GM23338 (cell line): ENCODE results near the gene EXOC5. TPM values are rescaled to one million over a fixed set of nuclear protein-coding genes. Genes with fewer than 3 reads are reported as not detected.

Experiments
- ATAC-seq: fragments of 200-7000 bp; cut with Tn5 transposase; 3 replicates; pipeline ENCODE4 v1.9.1; 2020
- DNase-seq: peaks from one replicate; pipeline ENCODE4 v3.0.0-alpha.2; 2015; ENCODE audit warnings: low spot score
- H2AFZ ChIP-seq: fragments of 200-600 bp; sonication (generic); 2 replicates; pipeline ENCODE4 v1.8.0; 2016; ENCODE audit warnings: antibody characterized with exemption, mild to moderate bottlenecking, moderate library complexity
- H3F3A ChIP-seq: fragments of 200-600 bp; sonication (generic); replicated peaks from 2 replicates; pipeline ENCODE4 v1.8.0; 2017; ENCODE audit warnings: antibody characterized with exemption, mixed run types, low read depth
- H3K27ac ChIP-seq: fragments of 200-600 bp; sonication (generic); 2 replicates; pipeline ENCODE4 v1.6.1; 2016; ENCODE audit warnings: low read depth
- H3K27me3 ChIP-seq: fragments of 200-600 bp; sonication (generic); 2 replicates; pipeline ENCODE4 v1.8.0; 2016; ENCODE audit warnings: mild to moderate bottlenecking, mixed run types, moderate library complexity; ENCODE audit not compliant: insufficient read depth
- H3K36me3 ChIP-seq: fragments of 200-600 bp; sonication (generic); 2 replicates; pipeline ENCODE4 v1.8.0; 2016; ENCODE audit warnings: mild to moderate bottlenecking; ENCODE audit not compliant: insufficient read depth
- H3K4me1 ChIP-seq: fragments of 200-600 bp; sonication (generic); 2 replicates; pipeline ENCODE4 v1.8.0; 2016; ENCODE audit warnings: mild to moderate bottlenecking, moderate library complexity; ENCODE audit not compliant: insufficient read depth
- H3K4me2 ChIP-seq: fragments of 200-600 bp; sonication (generic); 2 replicates; pipeline ENCODE4 v1.7.1; 2017; ENCODE audit warnings: mixed run types
- H3K4me3 ChIP-seq: fragments of 200-600 bp; sonication (generic); 2 replicates; pipeline ENCODE4 v1.6.1; 2016; ENCODE audit warnings: mixed run types
- H3K79me2 ChIP-seq: fragments of 200-600 bp; sonication (generic); replicated peaks from 2 replicates; pipeline ENCODE4 v1.8.0; 2017; ENCODE audit warnings: mild to moderate bottlenecking; ENCODE audit not compliant: insufficient read depth
- H3K9me2 ChIP-seq: fragments of 200-600 bp; sonication (generic); 2 replicates; pipeline ENCODE4 v1.8.0; 2017; ENCODE audit not compliant: insufficient read depth
- H4K20me1 ChIP-seq: fragments of 200-600 bp; sonication (generic); replicated peaks from 2 replicates; pipeline ENCODE4 v1.8.0; 2017; ENCODE audit warnings: mild to moderate bottlenecking; ENCODE audit not compliant: insufficient read depth
- H3K27ac Mint-ChIP-seq: 2 replicates; pipeline ENCODE4 v1.8.0; 2020; ENCODE audit warnings: inconsistent platforms, mild to moderate bottlenecking, moderate library complexity, mixed read lengths
- H3K27me3 Mint-ChIP-seq: 3 replicates; pipeline ENCODE4 v1.8.0; 2022; ENCODE audit warnings: low read depth, mild to moderate bottlenecking, moderate library complexity, mixed read lengths, inconsistent platforms; ENCODE audit not compliant: insufficient read depth, poor library complexity
- H3K36me3 Mint-ChIP-seq: 3 replicates; pipeline ENCODE4 v1.8.0; 2021; ENCODE audit warnings: low read depth, mild to moderate bottlenecking, inconsistent platforms, moderate library complexity, mixed read lengths
- H3K4me1 Mint-ChIP-seq: 3 replicates; pipeline ENCODE4 v1.8.0; 2020; ENCODE audit warnings: mild to moderate bottlenecking, inconsistent platforms, mixed read lengths
- H3K4me3 Mint-ChIP-seq: 3 replicates; pipeline ENCODE4 v1.8.0; 2021; ENCODE audit warnings: moderate library complexity, mild to moderate bottlenecking, inconsistent platforms, mixed read lengths
- H3K9me3 Mint-ChIP-seq: 3 replicates; pipeline ENCODE4 v1.8.0; 2020; ENCODE audit warnings: moderate library complexity, mild to moderate bottlenecking, inconsistent platforms, mixed read lengths
- CREB1 ChIP-seq: fragments of 250-450 bp; sonication (Bioruptor Pico); IDR thresholded peaks from 2 replicates; pipeline ENCODE4 v1.5.0; 2020; ENCODE audit warnings: low read depth, mild to moderate bottlenecking, moderate library complexity
- CTCF ChIP-seq, 2 experiments: fragments of 200-600 bp in 1 of 2; sonication (generic) in 1 of 2; conservative IDR thresholded peaks; 2 replicates each; pipeline versions ENCODE4 v1.5.1 to v1.6.1; 2016 to 2017; ENCODE audit warnings: antibody characterized with exemption in 2 of 2, low read depth in 2 of 2, mild to moderate bottlenecking in 2 of 2, moderate library complexity in 1 of 2
- ETS1 ChIP-seq: IDR thresholded peaks from 2 replicates; pipeline ENCODE4 v1.6.1; 2016; ENCODE audit warnings: antibody characterized with exemption
- EZH2 ChIP-seq: fragments of 200-600 bp; sonication (generic); IDR thresholded peaks from one replicate; pipeline ENCODE4 v1.8.0; 2017; ENCODE audit warnings: antibody characterized with exemption, mild to moderate bottlenecking, low read depth; ENCODE audit not compliant: unreplicated experiment
- EZH2phosphoT487 ChIP-seq: fragments of 200-600 bp; sonication (generic); IDR thresholded peaks from one replicate; pipeline ENCODE4 v1.8.1; 2018; ENCODE audit warnings: antibody characterized with exemption; ENCODE audit not compliant: unreplicated experiment
- JUNB ChIP-seq: IDR thresholded peaks from one replicate; pipeline ENCODE4 v1.6.1; 2016; ENCODE audit warnings: antibody characterized with exemption; ENCODE audit not compliant: unreplicated experiment
- NANOG ChIP-seq: IDR thresholded peaks from 2 replicates; pipeline ENCODE4 v1.6.1; 2016; ENCODE audit warnings: antibody characterized with exemption, borderline replicate concordance
- POLR2AphosphoS5 ChIP-seq: IDR thresholded peaks from 2 replicates; pipeline ENCODE4 v1.6.1; 2016; ENCODE audit warnings: antibody characterized with exemption, low read depth
- REST ChIP-seq: IDR thresholded peaks from one replicate; pipeline ENCODE4 v1.6.1; 2018; ENCODE audit warnings: antibody characterized with exemption; ENCODE audit not compliant: unreplicated experiment
- STAT1 ChIP-seq: IDR thresholded peaks from one replicate; pipeline ENCODE4 v1.6.1; 2016; ENCODE audit warnings: antibody characterized with exemption; ENCODE audit not compliant: unreplicated experiment
- ZNF114 ChIP-seq: fragments of 250-450 bp; sonication (Bioruptor Pico); IDR thresholded peaks from 2 replicates; pipeline ENCODE4 v1.5.0; 2020; ENCODE audit warnings: mild to moderate bottlenecking, moderate library complexity
- ZNF331 ChIP-seq: fragments of 250-450 bp; sonication (Bioruptor Pico); IDR thresholded peaks from 2 replicates; pipeline ENCODE4 v1.5.0; 2020; ENCODE audit warnings: low read depth, mild to moderate bottlenecking, moderate library complexity
- ZNF462 ChIP-seq: fragments of 250-450 bp; sonication (Bioruptor Pico); IDR thresholded peaks from 2 replicates; pipeline ENCODE4 v1.5.0; 2020; ENCODE audit warnings: mild to moderate bottlenecking, moderate library complexity
- polyA plus RNA-seq: library from polyadenylated mRNA; unstranded; fragments of >200 nt; fragmentation: Nextera tagmentation; extraction: Ambion mirVana; gene quantifications from 2 replicates; pipeline ENCODE4 v1.2.1, GENCODE V29; 2016
- total RNA-seq: library from RNA; depleted of rRNA; stranded (reverse); fragments of >200 nt; shearing (Covaris generic); gene quantifications from 2 replicates; pipeline ENCODE4 v1.2.3, GENCODE V29; 2014

Gene EXOC5
- total and polyA plus RNA-seq, 2 experiments from 2014 or later = 26.4 to 55.9 TPM

GRCh38 chr14:57199921-57200320, 68.8 kb downstream of the EXOC5 start:
- Mint-ChIP-seq H3K27ac (no peak overlapping the region), H3K4me1 (no peaks in the 10 kb centered on the region), H3K36me3 (no peaks in the 10 kb centered on the region), H3K27me3 (no peaks in the 10 kb centered on the region), H3K4me3 (no peak overlapping the region), H3K9me3 (peaks cover 4% of the 10 kb centered on the region; the same call in 2 of the 3 replicates)
- no peaks in the 10 kb centered on the region for H3K79me2 ChIP-seq
- H3K36me3 ChIP-seq = no peaks in the 10 kb centered on the region
- H3K4me2 ChIP-seq = no peak overlapping the region
- TF ChIP-seq CTCF (conservative IDR thresholded peaks at IDR 0.05; ENCODE audit: low read depth in 2 of 2) = no peak
- no peak for TF ChIP-seq EZH2
- no peak for TF ChIP-seq ZNF331
- no peak for TF ChIP-seq POLR2AphosphoS5
- no peak for TF ChIP-seq STAT1
- TF ChIP-seq ETS1 = no peak
- no peak for TF ChIP-seq EZH2phosphoT487
- no peak for TF ChIP-seq NANOG
- no peak for TF ChIP-seq JUNB
- TF ChIP-seq CREB1 (CRISPR knock-in tag) = no peak
- TF ChIP-seq ZNF462 (CRISPR knock-in tag) = no peak
- TF ChIP-seq REST = no peak
- TF ChIP-seq ZNF114 = no peak
- no peak for ATAC-seq
- H3K4me3 ChIP-seq = no peak overlapping the region
- no peak for DNase-seq
- no peak overlapping the region for H3K27ac ChIP-seq
- H4K20me1 ChIP-seq = no peaks in the 10 kb centered on the region
- no peaks in the 10 kb centered on the region for H3K9me2 ChIP-seq
- H3K4me1 ChIP-seq = no peaks in the 10 kb centered on the region
- H3F3A ChIP-seq = no peaks in the 10 kb centered on the region
- no peak overlapping the region for H2AFZ ChIP-seq
- no peaks in the 10 kb centered on the region for H3K27me3 ChIP-seq
